Measurements from ENCODE around the gene ROM1.
"Not testable (repeated sequence)": the region's sequence is repeated elsewhere in the genome, so short reads cannot be mapped to it uniquely, and the experiment has no call there.

Gene ROM1

GRCh38 chr11:62612366-62613290 is at the start of gene ROM1, which contains the start of gene EML3:
Gene ROM1 (plus strand): TSS chr11:62613257. CDS start chr11:62613282, 25 bp downstream.
Gene EML3 (minus strand): TSS chr11:62612775. CDS start chr11:62612457, 318 bp downstream.
- peak; percentile 83 for DNase-seq (ENCODE audit: low read depth)

GRCh38 chr11:62565100-62565802 is 47.8 kb upstream of the ROM1 start:
- DNase-seq (ENCODE audit: low read depth) = no peak

GRCh38 chr11:62566247-62566646 is 46.8 kb upstream of the ROM1 start:
- DNase-seq (ENCODE audit: low read depth) = no peak

- no peak for DNase-seq (ENCODE audit: low read depth)
Measured at GRCh38 chr11:62567018-62567633, 45.9 kb upstream of the ROM1 start.

GRCh38 chr11:62569611-62570010 is 43.4 kb upstream of the ROM1 start:
- DNase-seq (ENCODE audit: low read depth) = no peak

- DNase-seq (ENCODE audit: low read depth) = not testable (repeated sequence)
Measured at GRCh38 chr11:62570903-62571302, 42.2 kb upstream of the ROM1 start.

GRCh38 chr11:62571493-62571892 is 41.6 kb upstream of the ROM1 start:
- DNase-seq (ENCODE audit: low read depth) = not testable (repeated sequence)

- no peak for DNase-seq (ENCODE audit: low read depth)
Measured at GRCh38 chr11:62572431-62572830, 40.6 kb upstream of the ROM1 start.

GRCh38 chr11:62573006-62573591 is 40.0 kb upstream of the ROM1 start:
- no peak for DNase-seq (ENCODE audit: low read depth)

GRCh38 chr11:62573592-62574362 is 39.3 kb upstream of the ROM1 start, which contains the start of gene EEF1G:
Gene EEF1G (minus strand): TSS chr11:62573891. CDS start chr11:62573842, 49 bp downstream.
- DNase-seq (ENCODE audit: low read depth) = peak; percentile 97

- no peak for DNase-seq (ENCODE audit: low read depth)
Measured at GRCh38 chr11:62574363-62575071, 38.5 kb upstream of the ROM1 start.

GRCh38 chr11:62575156-62575555 is 37.9 kb upstream of the ROM1 start:
- DNase-seq (ENCODE audit: low read depth) = no peak

GRCh38 chr11:62575837-62576236 is 37.2 kb upstream of the ROM1 start:
- no peak for DNase-seq (ENCODE audit: low read depth)

- no peak for DNase-seq (ENCODE audit: low read depth)
Measured at GRCh38 chr11:62577046-62577714, 35.9 kb upstream of the ROM1 start.

- no peak for DNase-seq (ENCODE audit: low read depth)
Measured at GRCh38 chr11:62578541-62578940, 34.5 kb upstream of the ROM1 start.

GRCh38 chr11:62579252-62579651 is 33.8 kb upstream of the ROM1 start:
- no peak for DNase-seq (ENCODE audit: low read depth)

- no peak for DNase-seq (ENCODE audit: low read depth)
Measured at GRCh38 chr11:62580959-62581715, 31.9 kb upstream of the ROM1 start.

- not testable (repeated sequence) for DNase-seq (ENCODE audit: low read depth)
Measured at GRCh38 chr11:62581735-62582134, 31.3 kb upstream of the ROM1 start.

GRCh38 chr11:62585356-62585755 is 27.7 kb upstream of the ROM1 start:
- not testable (repeated sequence) for DNase-seq (ENCODE audit: low read depth)
